ENCODE results near the gene OR2A25. TPM values are rescaled to one million over a fixed set of nuclear protein-coding genes. Genes with fewer than 3 reads are reported as not detected.

The OR2A25 gene
- total RNA-seq, 4 donors from 2014 or later = not detected

- no peak for DNase-seq (ENCODE audit: low spot score in 2 of 2)
- Histone ChIP-seq H3K9me3 (peaks cover 0 to 9% (median 0%) of the 10 kb centered on the region in 4 donors), H3K27me3 (no peaks in the 10 kb centered on the region), H3K27ac (no peak overlapping the region), H3K4me1 (no peaks in the 10 kb centered on the region), H3K36me3 (no peaks in the 10 kb centered on the region), H3K4me3 (no peak overlapping the region)
- 92 to 93% methylated on average over 3 of the region's 3 CpGs for WGBS, 2 donors
- no peak for TF ChIP-seq POLR2A (IDR thresholded peaks at IDR 0.05)
- TF ChIP-seq, protein P1, sequence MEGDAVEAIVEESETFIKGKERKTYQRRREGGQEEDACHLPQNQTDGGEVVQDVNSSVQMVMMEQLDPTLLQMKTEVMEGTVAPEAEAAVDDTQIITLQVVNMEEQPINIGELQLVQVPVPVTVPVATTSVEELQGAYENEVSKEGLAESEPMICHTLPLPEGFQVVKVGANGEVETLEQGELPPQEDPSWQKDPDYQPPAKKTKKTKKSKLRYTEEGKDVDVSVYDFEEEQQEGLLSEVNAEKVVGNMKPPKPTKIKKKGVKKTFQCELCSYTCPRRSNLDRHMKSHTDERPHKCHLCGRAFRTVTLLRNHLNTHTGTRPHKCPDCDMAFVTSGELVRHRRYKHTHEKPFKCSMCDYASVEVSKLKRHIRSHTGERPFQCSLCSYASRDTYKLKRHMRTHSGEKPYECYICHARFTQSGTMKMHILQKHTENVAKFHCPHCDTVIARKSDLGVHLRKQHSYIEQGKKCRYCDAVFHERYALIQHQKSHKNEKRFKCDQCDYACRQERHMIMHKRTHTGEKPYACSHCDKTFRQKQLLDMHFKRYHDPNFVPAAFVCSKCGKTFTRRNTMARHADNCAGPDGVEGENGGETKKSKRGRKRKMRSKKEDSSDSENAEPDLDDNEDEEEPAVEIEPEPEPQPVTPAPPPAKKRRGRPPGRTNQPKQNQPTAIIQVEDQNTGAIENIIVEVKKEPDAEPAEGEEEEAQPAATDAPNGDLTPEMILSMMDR (IDR thresholded peaks at IDR 0.05) = no peak
Measured at GRCh38 chr7:144090667-144091066, 21.1 kb downstream of the OR2A25 start.

DNA sequence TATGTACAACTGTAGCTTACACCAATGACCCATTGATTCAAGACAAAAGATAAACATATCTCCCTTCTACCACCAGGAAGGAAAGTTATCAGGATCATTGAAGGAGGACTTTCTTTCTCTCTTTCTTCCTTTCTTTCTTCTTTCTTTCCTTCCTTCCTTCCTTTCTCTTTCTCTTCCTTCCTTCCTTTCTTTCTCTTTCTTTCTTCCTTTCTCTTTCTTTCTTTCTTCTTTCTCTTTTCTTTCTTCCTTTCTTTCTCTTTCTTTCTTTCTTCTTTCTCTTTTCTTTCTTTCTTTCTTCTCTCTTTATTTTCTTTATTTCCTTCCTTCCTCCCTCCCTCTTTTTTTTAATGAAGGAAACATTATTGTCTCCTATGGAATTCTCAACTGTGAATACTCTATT lies 29.2 kb downstream of the OR2A25 start:
- no peak for TF ChIP-seq EP300 (IDR thresholded peaks at IDR 0.05)
- Histone ChIP-seq H3K4me1 (no peaks in the 10 kb centered on the region), H3K9me3 (no peaks in the 10 kb centered on the region), H3K36me3 (no peaks in the 10 kb centered on the region), H3K27ac (no peak overlapping the region), H3K27me3 (no peaks in the 10 kb centered on the region), H3K4me3 (no peak overlapping the region)
- no peak for DNase-seq (ENCODE audit: low spot score in 2 of 2)

- Histone ChIP-seq H3K27ac (no peak overlapping the region), H3K4me3 (no peak overlapping the region), H3K27me3 (no peaks in the 10 kb centered on the region), H3K9me3 (no peaks in the 10 kb centered on the region), H3K36me3 (no peaks in the 10 kb centered on the region), H3K4me1 (no peaks in the 10 kb centered on the region)
- DNase-seq (ENCODE audit: low spot score in 2 of 2) = no peak
- TF ChIP-seq, protein P1 (IDR thresholded peaks at IDR 0.05) = no peak
- no peak for TF ChIP-seq EP300 (IDR thresholded peaks at IDR 0.05)
- no peak for TF ChIP-seq POLR2A (IDR thresholded peaks at IDR 0.05)
- 54 to 56% methylated on average over 3 of the region's 3 CpGs for WGBS, 2 donors
Measured at GRCh38 chr7:144100607-144101006, 31.0 kb downstream of the OR2A25 start.

GRCh38 chr7:144102041-144102440 lies 32.4 kb downstream of the OR2A25 start:
- no peaks in the 10 kb centered on the region for H3K27me3 ChIP-seq
- H3K36me3 ChIP-seq = no peaks in the 10 kb centered on the region
- no peaks in the 10 kb centered on the region for H3K9me3 ChIP-seq
- TF ChIP-seq, protein P1 (IDR thresholded peaks at IDR 0.05) = no peak
- TF ChIP-seq EP300 (IDR thresholded peaks at IDR 0.05) (no peak), POLR2A (IDR thresholded peaks at IDR 0.05) (no peak)
- no peaks in the 10 kb centered on the region for H3K4me1 ChIP-seq
- H3K4me3 ChIP-seq = no peak overlapping the region
- no peak overlapping the region for H3K27ac ChIP-seq
- no peak for DNase-seq (ENCODE audit: low spot score in 2 of 2)

DNA sequence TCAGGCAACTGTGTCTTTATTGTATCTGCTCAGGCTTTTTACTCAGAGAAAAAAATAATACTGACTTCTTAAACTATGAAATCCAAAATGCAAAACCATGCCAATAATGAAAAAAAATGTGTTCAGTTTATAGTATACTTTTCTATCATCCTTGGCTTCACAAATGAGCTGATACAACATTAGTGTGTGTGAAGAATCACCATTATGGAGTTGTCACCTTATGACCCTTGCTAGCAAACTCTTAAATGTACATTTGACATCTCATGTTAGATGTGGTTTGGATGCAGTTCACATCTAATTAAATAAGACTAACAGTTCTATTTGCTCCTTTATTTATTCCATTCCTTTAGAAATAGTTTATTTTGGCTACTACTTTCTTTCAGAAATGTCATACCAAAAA lies 35.6 kb downstream of the OR2A25 start:
- no peak overlapping the region for H3K4me3 ChIP-seq
- TF ChIP-seq, protein P1 (IDR thresholded peaks at IDR 0.05) = no peak
- TF ChIP-seq POLR2A (IDR thresholded peaks at IDR 0.05) = no peak
- TF ChIP-seq EP300 (IDR thresholded peaks at IDR 0.05) = no peak
- DNase-seq (ENCODE audit: low spot score in 2 of 2) = no peak

DNA sequence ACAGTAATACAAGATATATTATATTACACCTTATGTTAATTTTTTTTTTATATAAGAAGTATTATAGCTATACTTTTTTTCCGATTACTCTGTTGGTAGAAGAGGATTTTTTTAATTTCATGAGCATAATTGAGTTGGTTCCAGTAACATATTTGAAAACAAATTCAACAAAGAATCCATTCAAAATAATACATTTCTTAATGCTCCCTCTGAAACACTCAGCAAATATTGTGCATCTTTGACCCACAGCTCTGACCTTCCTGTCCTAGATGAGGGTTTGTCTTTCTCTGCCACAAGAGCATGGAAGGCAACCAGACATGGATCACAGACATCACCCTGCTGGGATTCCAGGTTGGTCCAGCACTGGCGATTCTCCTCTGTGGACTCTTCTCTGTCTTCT lies 39.7 kb downstream of the OR2A25 start, which contains the start of gene OR2A2:
OR2A2 (plus strand) TSS at position 301 of the 400 bp plus-strand sequence; CDS start at position 301, 0 bp downstream.
- DNase-seq (ENCODE audit: low spot score in 2 of 2) = no peak
- Histone ChIP-seq H3K27me3 (no peaks in the 10 kb centered on the region), H3K4me1 (no peaks in the 10 kb centered on the region), H3K4me3 (no peak within 1 kb of the TSS), H3K9me3 (no peaks in the 10 kb centered on the region), H3K27ac (no peak within 1 kb of the TSS), H3K36me3 (no peaks in the 10 kb centered on the region)
- WGBS, 2 donors = 64 to 72% methylated on average over 2 of the region's 2 CpGs
- TF ChIP-seq, protein P1 (IDR thresholded peaks at IDR 0.05) = no peak
- TF ChIP-seq EP300 (IDR thresholded peaks at IDR 0.05) (no peak), POLR2A (IDR thresholded peaks at IDR 0.05) (no peak)

More for the DNA sequence above, 35.6 kb downstream of the OR2A25 start:
- H3K27ac ChIP-seq = no peak overlapping the region
- no peaks in the 10 kb centered on the region for H3K36me3 ChIP-seq
- no peaks in the 10 kb centered on the region for H3K27me3 ChIP-seq
- no peaks in the 10 kb centered on the region for H3K9me3 ChIP-seq
- no peaks in the 10 kb centered on the region for H3K4me1 ChIP-seq
